GM12872 (cell line): Measurements from ENCODE around the gene CRTAC1.

Source experiments
- TF ChIP-seq, protein P1 (sequence below): IDR thresholded peaks from 3 replicates; pipeline ENCODE4 v1.5.1; 2011; ENCODE audit warnings: low read depth, mild to moderate bottlenecking, low read length, moderate library complexity; ENCODE audit not compliant: insufficient read depth

The CRTAC1 gene

GRCh38 chr10:98039690-98040381 lies 9.4 kb upstream of the CRTAC1 start:
- TF ChIP-seq, protein P1, sequence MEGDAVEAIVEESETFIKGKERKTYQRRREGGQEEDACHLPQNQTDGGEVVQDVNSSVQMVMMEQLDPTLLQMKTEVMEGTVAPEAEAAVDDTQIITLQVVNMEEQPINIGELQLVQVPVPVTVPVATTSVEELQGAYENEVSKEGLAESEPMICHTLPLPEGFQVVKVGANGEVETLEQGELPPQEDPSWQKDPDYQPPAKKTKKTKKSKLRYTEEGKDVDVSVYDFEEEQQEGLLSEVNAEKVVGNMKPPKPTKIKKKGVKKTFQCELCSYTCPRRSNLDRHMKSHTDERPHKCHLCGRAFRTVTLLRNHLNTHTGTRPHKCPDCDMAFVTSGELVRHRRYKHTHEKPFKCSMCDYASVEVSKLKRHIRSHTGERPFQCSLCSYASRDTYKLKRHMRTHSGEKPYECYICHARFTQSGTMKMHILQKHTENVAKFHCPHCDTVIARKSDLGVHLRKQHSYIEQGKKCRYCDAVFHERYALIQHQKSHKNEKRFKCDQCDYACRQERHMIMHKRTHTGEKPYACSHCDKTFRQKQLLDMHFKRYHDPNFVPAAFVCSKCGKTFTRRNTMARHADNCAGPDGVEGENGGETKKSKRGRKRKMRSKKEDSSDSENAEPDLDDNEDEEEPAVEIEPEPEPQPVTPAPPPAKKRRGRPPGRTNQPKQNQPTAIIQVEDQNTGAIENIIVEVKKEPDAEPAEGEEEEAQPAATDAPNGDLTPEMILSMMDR: no peak

- TF ChIP-seq, protein P1: no peak
These were observed 7.9 kb upstream of the CRTAC1 start for GRCh38 chr10:98038288-98038687.

DNA sequence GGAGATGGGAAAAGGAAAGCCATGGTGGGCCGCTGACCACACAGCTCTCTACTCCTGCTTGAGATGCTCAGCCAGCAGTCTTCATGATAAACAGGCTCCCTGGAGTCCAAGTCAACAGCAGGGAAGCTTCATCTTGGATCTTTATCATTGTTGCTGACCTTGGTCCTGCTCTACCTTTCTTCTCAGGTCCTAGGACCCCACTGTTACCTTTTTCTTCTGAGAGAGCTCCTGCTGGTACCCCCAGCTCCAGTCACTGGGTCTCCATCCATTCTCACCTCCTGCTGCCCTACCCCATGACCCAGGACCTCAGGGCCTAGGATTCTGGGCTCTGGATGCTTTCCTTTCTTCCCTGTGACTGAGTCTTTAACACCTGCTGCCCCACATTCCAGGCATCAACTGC lies 5.2 kb upstream of the CRTAC1 start:
- TF ChIP-seq, protein P1: no peak

DNA sequence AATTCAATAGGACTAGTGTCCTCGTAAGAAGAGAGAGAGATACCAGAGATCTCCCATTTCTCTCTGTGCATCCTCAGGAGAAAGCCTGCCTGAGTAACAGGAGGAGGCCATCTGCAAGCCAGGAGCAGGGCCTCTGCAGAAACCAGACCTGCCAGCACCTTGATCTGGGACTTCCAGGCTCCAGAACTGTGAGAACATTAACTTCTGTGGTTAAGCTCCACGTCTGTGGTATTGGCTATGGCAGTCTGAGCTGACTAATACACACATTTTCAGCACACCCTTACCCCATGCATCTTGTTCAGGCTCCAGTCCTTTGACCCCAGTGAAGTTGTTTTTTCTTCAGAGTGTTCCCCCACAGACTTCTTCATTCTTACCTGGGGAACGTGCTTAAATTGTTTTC lies 3.1 kb upstream of the CRTAC1 start:
- TF ChIP-seq, protein P1: no peak

- TF ChIP-seq, protein P1: no peak
These were observed 1.0 kb upstream of the CRTAC1 start for GRCh38 chr10:98031440-98031839.

DNA sequence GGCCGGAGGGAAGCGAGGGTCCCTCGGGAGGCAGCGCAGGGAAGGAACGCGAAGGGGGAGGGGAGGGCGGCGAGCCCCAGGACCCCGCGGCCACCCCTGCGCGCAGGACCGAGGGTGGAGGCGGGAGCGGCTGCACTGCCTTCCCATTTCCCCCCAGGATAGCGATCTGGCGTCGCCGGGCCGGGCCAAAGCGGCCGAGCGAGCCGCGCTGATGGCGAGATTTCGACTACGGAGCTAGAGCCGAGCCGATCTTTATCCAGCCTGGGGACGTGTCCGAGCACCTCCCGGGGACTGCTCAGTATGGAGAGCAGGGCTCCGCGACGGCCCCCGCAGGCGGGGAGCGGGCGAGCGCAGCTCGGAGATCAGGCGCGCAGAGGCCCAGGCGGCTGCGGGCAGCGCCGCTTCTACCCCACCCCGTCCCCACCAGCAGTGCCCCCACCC lies 590 bp upstream of the CRTAC1 start:
- TF ChIP-seq, protein P1: no peak

DNA sequence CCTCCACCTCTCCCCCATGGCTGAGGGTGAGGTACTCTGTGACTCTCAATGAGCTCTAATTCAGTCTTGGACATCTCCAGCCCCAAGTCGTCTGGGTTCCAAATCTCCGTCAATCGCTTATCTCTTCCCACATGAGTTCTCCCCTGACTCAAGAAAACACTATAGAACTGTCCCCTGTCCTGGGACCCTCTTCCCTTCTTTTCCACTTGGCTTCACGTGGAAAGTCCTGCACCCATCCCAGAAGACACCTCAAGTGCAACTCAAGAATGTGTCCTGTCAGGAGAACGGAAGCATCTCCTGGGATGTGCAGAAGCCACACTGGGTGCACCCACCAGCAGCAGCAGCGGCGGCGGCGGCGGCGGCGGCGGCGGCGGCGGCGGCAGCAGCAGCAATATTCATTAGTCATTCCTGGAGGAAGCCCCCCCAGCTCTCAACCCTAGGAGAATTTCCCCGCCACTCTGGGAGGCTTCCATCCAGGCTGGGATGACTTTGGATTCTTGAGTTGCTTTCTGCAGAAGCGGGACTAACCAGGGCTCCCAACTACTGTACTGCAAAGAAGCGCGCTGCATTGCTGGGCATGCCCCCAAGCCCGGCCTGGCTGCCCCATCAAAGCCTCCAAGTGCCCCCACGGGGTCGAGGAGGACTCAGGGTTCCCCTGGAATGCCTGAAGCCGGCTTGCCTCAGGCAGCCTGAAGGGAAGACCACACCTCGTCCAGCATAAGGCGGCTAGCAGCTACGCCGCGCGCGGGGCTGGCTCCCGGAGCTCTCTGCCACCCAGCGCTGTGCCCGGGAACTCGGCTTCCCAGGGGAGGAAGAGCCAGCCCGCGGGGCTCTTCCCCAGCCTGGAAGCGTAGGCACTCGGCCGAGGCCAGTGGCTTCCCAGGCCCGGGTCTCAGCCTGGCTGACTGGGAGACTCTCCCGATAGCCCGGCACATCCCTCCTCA lies 1.0 kb downstream of the CRTAC1 start:
- TF ChIP-seq, protein P1: no peak
